OCI-LY7 (cell line): Measurements from ENCODE around the gene KRT9. TPM values are rescaled to one million over a fixed set of nuclear protein-coding genes. Genes with fewer than 3 reads are reported as not detected.

Experiments used
- BruUV-seq: library from RNA; stranded (reverse); fragments of 400-500 nt; replicated peaks from 2 replicates; lab custom pipeline; 2021; lab: Mats Ljungman, UMichigan
- CTCF ChIA-PET: fragments of 300-600 bp; sonication (Branson Sonifier 250); formaldehyde crosslinking; loops from one replicate; lab custom pipeline; 2022; ENCODE audit warnings: antibody characterized with exemption; ENCODE audit not compliant: unreplicated experiment; lab: Charles Lee
- POLR2A ChIA-PET: fragments of 300-600 bp; sonication (Branson Sonifier 250); formaldehyde crosslinking; loops from one replicate; lab custom pipeline; 2022; ENCODE audit warnings: antibody characterized with exemption; lab: Charles Lee
- DNase-seq: peaks from one replicate; pipeline ENCODE4 v3.0.0-alpha.2; 2015; ENCODE audit warnings: low spot score
- H2AFZ ChIP-seq: fragments of 200-600 bp; sonication (generic), shearing (Covaris generic); 2 replicates; pipeline ENCODE4 v1.6.1; 2014; ENCODE audit warnings: mild to moderate bottlenecking, antibody characterized with exemption, low read length, moderate library complexity
- H3K27ac ChIP-seq: fragments of 200-600 bp; sonication (generic); 2 replicates; pipeline ENCODE4 v1.5.1; 2014; ENCODE audit warnings: mixed run types, low read depth, mild to moderate bottlenecking, moderate library complexity, low read length, inconsistent platforms; ENCODE audit not compliant: poor library complexity, severe bottlenecking
- H3K36me3 ChIP-seq: fragments of 200-600 bp; sonication (generic); 2 replicates; pipeline ENCODE4 v1.6.1; 2014; ENCODE audit warnings: mild to moderate bottlenecking, antibody characterized with exemption, low read length, moderate library complexity, mixed read lengths; ENCODE audit not compliant: insufficient read depth
- H3K4me1 ChIP-seq: fragments of 200-600 bp; sonication (generic); 2 replicates; pipeline ENCODE4 v1.5.1; 2014; ENCODE audit warnings: mild to moderate bottlenecking, low read length; ENCODE audit not compliant: insufficient read depth, poor library complexity, severe bottlenecking
- H3K4me2 ChIP-seq: fragments of 200-600 bp; sonication (generic); 2 replicates; pipeline ENCODE4 v1.6.1; 2014; ENCODE audit warnings: mild to moderate bottlenecking, low read length
- H3K4me3 ChIP-seq: fragments of 200-600 bp; sonication (generic); 2 replicates; pipeline ENCODE4 v1.5.1; 2014; ENCODE audit warnings: mild to moderate bottlenecking, low read depth, low read length; ENCODE audit not compliant: poor library complexity, severe bottlenecking
- H3K79me2 ChIP-seq: fragments of 200-600 bp; sonication (generic); 2 replicates; pipeline ENCODE4 v1.6.1; 2016; ENCODE audit warnings: low read depth, mild to moderate bottlenecking, low read length, moderate library complexity, mixed read lengths; ENCODE audit not compliant: insufficient read depth
- H3K9me2 ChIP-seq: fragments of 200-600 bp; sonication (generic); 2 replicates; pipeline ENCODE4 v1.6.1; 2016; ENCODE audit warnings: mild to moderate bottlenecking, low read length, mixed read lengths; ENCODE audit not compliant: insufficient read depth
- H3K9me3 ChIP-seq: fragments of 200-600 bp; sonication (generic); 2 replicates; pipeline ENCODE4 v1.6.1; 2014; ENCODE audit warnings: mild to moderate bottlenecking, mixed run types, low read length, mixed read lengths
- H4K20me1 ChIP-seq: fragments of 200-600 bp; sonication (generic); 2 replicates; pipeline ENCODE4 v1.6.1; 2014; ENCODE audit warnings: mild to moderate bottlenecking, antibody characterized with exemption, low read length, moderate library complexity, mixed read lengths; ENCODE audit not compliant: insufficient read depth
- EZH2phosphoT487 ChIP-seq: fragments of 200-600 bp; sonication (generic); IDR thresholded peaks from 2 replicates; pipeline ENCODE4 v1.6.1; 2018; ENCODE audit warnings: low read depth, borderline replicate concordance, mild to moderate bottlenecking, mixed run types, antibody characterized with exemption, low read length, moderate library complexity, mixed read lengths
- intact Hi-C: fragments of 100-400 bp; cut with micrococcal nuclease; formaldehyde crosslinking; loops from one replicate; pipeline ENCODE4 v1.10.0; 2022; ENCODE audit not compliant: unreplicated experiment
- microRNA-seq: library from miRNA; unstranded; fragments of <30 nt; microRNA quantifications from one replicate; pipeline ENCODE4 v1.2.0, GENCODE V29; 2022; ENCODE audit warnings: borderline replicate concordance
- total RNA-seq, 2 experiments: library from RNA; depleted of rRNA in 1 of 2; stranded (reverse); fragments of >200 nt in 1 of 2; shearing (Covaris generic) in 1 of 2; gene quantifications; 2 replicates each; pipeline ENCODE4 v1.2.3, GENCODE V29; 2014 to 2022
- TF ChIP-seq, protein P1 (sequence below): fragments of 200-600 bp; sonication (generic); conservative IDR thresholded peaks from 2 replicates; pipeline ENCODE4 v1.5.1; 2014; ENCODE audit warnings: mild to moderate bottlenecking, antibody characterized with exemption, low read length, moderate library complexity, mixed read lengths

Gene KRT9
- total RNA-seq, 2 experiments from 2014 or later: not detected

DNA sequence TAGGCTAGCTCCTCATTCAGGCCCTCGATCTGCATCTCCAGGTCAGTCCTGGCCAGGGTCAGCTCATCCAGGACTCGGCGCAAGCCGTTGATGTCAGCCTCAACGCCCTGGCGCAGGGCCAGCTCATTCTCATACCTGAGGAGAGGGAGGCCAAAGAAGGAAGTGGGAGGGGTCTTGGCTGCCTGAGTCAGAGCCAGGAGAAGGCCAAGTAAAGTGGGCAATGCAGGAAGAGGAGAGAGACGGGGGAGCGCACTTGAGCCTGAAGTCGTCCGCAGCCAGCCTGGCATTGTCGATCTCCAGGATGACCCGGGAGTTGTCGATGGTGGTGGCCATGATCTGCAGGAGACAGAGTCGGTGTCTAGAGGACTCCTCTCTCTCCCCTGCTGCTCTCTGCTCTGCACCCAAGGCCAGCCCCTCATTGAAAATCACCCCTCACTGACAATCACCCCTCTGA, 55.0 kb downstream of the KRT9 start:
- Histone ChIP-seq H3K4me1 (no peaks in the 10 kb centered on the region), H3K27ac (no peak overlapping the region), H3K9me3 (no peaks in the 10 kb centered on the region), H3K4me2 (no peak overlapping the region), H3K9me2 (no peaks in the 10 kb centered on the region), H3K4me3 (no peak overlapping the region), H3K36me3 (no peaks in the 10 kb centered on the region), H3K79me2 (no peaks in the 10 kb centered on the region), H4K20me1 (no peaks in the 10 kb centered on the region), H2AFZ (no peak overlapping the region)
- CTCF ChIA-PET: no interaction called here
- TF ChIP-seq, protein P1, sequence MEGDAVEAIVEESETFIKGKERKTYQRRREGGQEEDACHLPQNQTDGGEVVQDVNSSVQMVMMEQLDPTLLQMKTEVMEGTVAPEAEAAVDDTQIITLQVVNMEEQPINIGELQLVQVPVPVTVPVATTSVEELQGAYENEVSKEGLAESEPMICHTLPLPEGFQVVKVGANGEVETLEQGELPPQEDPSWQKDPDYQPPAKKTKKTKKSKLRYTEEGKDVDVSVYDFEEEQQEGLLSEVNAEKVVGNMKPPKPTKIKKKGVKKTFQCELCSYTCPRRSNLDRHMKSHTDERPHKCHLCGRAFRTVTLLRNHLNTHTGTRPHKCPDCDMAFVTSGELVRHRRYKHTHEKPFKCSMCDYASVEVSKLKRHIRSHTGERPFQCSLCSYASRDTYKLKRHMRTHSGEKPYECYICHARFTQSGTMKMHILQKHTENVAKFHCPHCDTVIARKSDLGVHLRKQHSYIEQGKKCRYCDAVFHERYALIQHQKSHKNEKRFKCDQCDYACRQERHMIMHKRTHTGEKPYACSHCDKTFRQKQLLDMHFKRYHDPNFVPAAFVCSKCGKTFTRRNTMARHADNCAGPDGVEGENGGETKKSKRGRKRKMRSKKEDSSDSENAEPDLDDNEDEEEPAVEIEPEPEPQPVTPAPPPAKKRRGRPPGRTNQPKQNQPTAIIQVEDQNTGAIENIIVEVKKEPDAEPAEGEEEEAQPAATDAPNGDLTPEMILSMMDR: no peak
- TF ChIP-seq EZH2phosphoT487: no peak
- intact Hi-C loops: no loop called here
- no peak for DNase-seq
- POLR2A ChIA-PET: no interaction called here
- BruUV-seq: no TSS peak

DNA sequence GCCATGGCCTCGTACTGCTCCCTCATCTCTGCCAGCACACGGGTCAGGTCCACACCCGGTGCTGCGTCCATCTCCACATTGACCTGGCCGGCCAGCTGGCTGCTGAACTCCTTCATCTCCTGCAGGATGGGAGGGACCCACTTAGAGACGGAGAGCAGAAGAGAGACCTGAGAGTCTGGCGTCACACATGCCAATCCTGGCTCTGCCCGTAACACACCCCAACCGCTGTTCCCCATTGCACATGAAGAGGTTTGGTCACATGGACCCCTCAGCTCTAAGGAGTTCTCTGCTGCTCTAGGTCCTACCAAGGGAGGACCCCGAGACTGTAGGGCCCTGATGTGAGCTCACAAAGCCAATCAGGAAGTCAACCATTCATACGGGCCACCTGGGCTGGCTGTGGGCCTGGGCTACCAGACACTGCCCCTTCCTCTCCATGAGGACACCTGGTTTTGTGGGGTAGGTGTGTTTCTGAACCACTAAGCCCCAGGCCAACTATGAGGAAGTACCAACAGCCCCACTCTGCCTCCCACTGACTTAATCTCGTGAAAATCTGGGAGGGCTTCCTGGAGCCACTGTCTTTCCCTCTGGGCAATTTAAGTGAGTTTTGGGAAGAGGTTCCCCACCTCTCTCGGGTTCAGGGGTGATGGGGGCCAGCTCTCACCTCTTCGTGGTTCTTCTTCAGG, 55.6 kb downstream of the KRT9 start:
- Histone ChIP-seq H3K9me2 (no peaks in the 10 kb centered on the region), H3K36me3 (no peaks in the 10 kb centered on the region), H3K4me1 (no peaks in the 10 kb centered on the region), H3K9me3 (no peaks in the 10 kb centered on the region), H2AFZ (no peak overlapping the region), H4K20me1 (no peaks in the 10 kb centered on the region), H3K27ac (no peak overlapping the region), H3K4me3 (no peak overlapping the region), H3K4me2 (no peak overlapping the region), H3K79me2 (no peaks in the 10 kb centered on the region)
- intact Hi-C loops: no loop called here
- CTCF ChIA-PET: no interaction called here
- TF ChIP-seq, protein P1: no peak
- TF ChIP-seq EZH2phosphoT487: no peak
- DNase-seq: no peak
- POLR2A ChIA-PET: no interaction called here
- no TSS peak for BruUV-seq

Small RNA genes within 50 kb of the gene (microRNA-seq; reads per million reads assigned to microRNA genes)
- gene MIR6510: not detected

Other genes with a start within 250 kb of the KRT9 start
- gene KRT33A, start 221.2 kb downstream of the KRT9 start, total RNA-seq (2014; rRNA removed; shearing (Covaris generic)): not detected in 2 replicates
- gene KRT33A, start 221.2 kb downstream of the KRT9 start, total RNA-seq (2022): not detected in 2 replicates
- not detected in 2 replicates for gene KRT33B, start 202.2 kb downstream of the KRT9 start, total RNA-seq (2014; rRNA removed; shearing (Covaris generic))
- gene KRT33B, start 202.2 kb downstream of the KRT9 start, total RNA-seq (2022): not detected in 2 replicates
- gene KRT34, start 189.8 kb downstream of the KRT9 start, total RNA-seq (2014; rRNA removed; shearing (Covaris generic)): not detected in 2 replicates
- not detected in 2 replicates for gene KRT34, start 189.8 kb downstream of the KRT9 start, total RNA-seq (2022)
- not detected in 2 replicates for gene KRT31, start 174.5 kb downstream of the KRT9 start, total RNA-seq (2014; rRNA removed; shearing (Covaris generic))
- not detected in 2 replicates for gene KRT31, start 174.5 kb downstream of the KRT9 start, total RNA-seq (2022)
- gene KRT37, start 147.5 kb downstream of the KRT9 start, total RNA-seq (2014; rRNA removed; shearing (Covaris generic)): not detected in 2 replicates
- not detected in 2 replicates for gene KRT37, start 147.5 kb downstream of the KRT9 start, total RNA-seq (2022)
- not detected in 2 replicates for gene KRT38, start 131.1 kb downstream of the KRT9 start, total RNA-seq (2014; rRNA removed; shearing (Covaris generic))
- gene KRT38, start 131.1 kb downstream of the KRT9 start, total RNA-seq (2022): not detected in 2 replicates
- gene KRT32, start 104.7 kb downstream of the KRT9 start, total RNA-seq (2014; rRNA removed; shearing (Covaris generic)): not detected in 2 replicates
- gene KRT32, start 104.7 kb downstream of the KRT9 start, total RNA-seq (2022): not detected in 2 replicates
- gene KRT35, start 90.9 kb downstream of the KRT9 start, total RNA-seq (2014; rRNA removed; shearing (Covaris generic)): not detected in 2 replicates
- not detected in 2 replicates for gene KRT35, start 90.9 kb downstream of the KRT9 start, total RNA-seq (2022)
- not detected in 2 replicates for gene KRT36, start 82.1 kb downstream of the KRT9 start, total RNA-seq (2014; rRNA removed; shearing (Covaris generic))
- gene KRT36, start 82.1 kb downstream of the KRT9 start, total RNA-seq (2022): not detected in 2 replicates
- not detected in 2 replicates for gene KRT13, start 66.4 kb downstream of the KRT9 start, total RNA-seq (2014; rRNA removed; shearing (Covaris generic))
- not detected in 2 replicates for gene KRT13, start 66.4 kb downstream of the KRT9 start, total RNA-seq (2022)
- not detected in 2 replicates for gene KRT15, start 53.2 kb downstream of the KRT9 start, total RNA-seq (2014; rRNA removed; shearing (Covaris generic))
- gene KRT15, start 53.2 kb downstream of the KRT9 start, total RNA-seq (2022): not detected in 2 replicates
- gene KRT19, start 43.8 kb downstream of the KRT9 start, total RNA-seq (2014; rRNA removed; shearing (Covaris generic)): not detected in 2 replicates
- not detected in 2 replicates for gene KRT19, start 43.8 kb downstream of the KRT9 start, total RNA-seq (2022)
- gene KRT14, start 14.8 kb upstream of the KRT9 start, total RNA-seq (2014; rRNA removed; shearing (Covaris generic)): not detected in 2 replicates
- 0.30 and 0.82 TPM in 2 replicates for gene KRT14, start 14.8 kb upstream of the KRT9 start, total RNA-seq (2022)
- not detected in 2 replicates for gene KRT16, start 40.7 kb upstream of the KRT9 start, total RNA-seq (2014; rRNA removed; shearing (Covaris generic))
- not detected in 2 replicates for gene KRT16, start 40.7 kb upstream of the KRT9 start, total RNA-seq (2022)
- not detected in 2 replicates for gene KRT17, start 52.5 kb upstream of the KRT9 start, total RNA-seq (2014; rRNA removed; shearing (Covaris generic))
- gene KRT17, start 52.5 kb upstream of the KRT9 start, total RNA-seq (2022): 0.70 and 2.1 TPM in 2 replicates
- 123 and 145 TPM in 2 replicates for gene EIF1, start 116.8 kb upstream of the KRT9 start, total RNA-seq (2014; rRNA removed; shearing (Covaris generic))
- 659 and 705 TPM in 2 replicates for gene EIF1, start 116.8 kb upstream of the KRT9 start, total RNA-seq (2022)
- not detected in 2 replicates for gene GAST, start 140.3 kb upstream of the KRT9 start, total RNA-seq (2014; rRNA removed; shearing (Covaris generic))
- gene GAST, start 140.3 kb upstream of the KRT9 start, total RNA-seq (2022): not detected in 2 replicates
- 0.10 and 0.19 TPM in 2 replicates for gene HAP1, start 162.6 kb upstream of the KRT9 start, total RNA-seq (2014; rRNA removed; shearing (Covaris generic))
- gene HAP1, start 162.6 kb upstream of the KRT9 start, total RNA-seq (2022): 0.22 and 0.55 TPM in 2 replicates
- 29.9 and 40.5 TPM in 2 replicates for gene JUP, start 214.7 kb upstream of the KRT9 start, total RNA-seq (2014; rRNA removed; shearing (Covaris generic))
- gene JUP, start 214.7 kb upstream of the KRT9 start, total RNA-seq (2022): 62.0 and 69.3 TPM in 2 replicates
- 0.08 TPM in 1 of 2 replicates, not detected in the other for gene P3H4, start 239.9 kb upstream of the KRT9 start, total RNA-seq (2014; rRNA removed; shearing (Covaris generic))
- gene P3H4, start 239.9 kb upstream of the KRT9 start, total RNA-seq (2022): 2.2 and 2.6 TPM in 2 replicates
- 1.5 TPM in 1 of 2 replicates, not detected in the other for gene FKBP10, start 240.9 kb upstream of the KRT9 start, total RNA-seq (2014; rRNA removed; shearing (Covaris generic))
- gene FKBP10, start 240.9 kb upstream of the KRT9 start, total RNA-seq (2022): 7.3 and 7.8 TPM in 2 replicates